Neural progenitor cell (in vitro differentiated cells): ENCODE data around the gene CHAF1B.

Source experiments
- CTCF ChIP-seq: fragments of 200-600 bp; sonication (generic); IDR thresholded peaks from 2 replicates; pipeline ENCODE4 v1.5.1; 2017; ENCODE audit warnings: antibody characterized with exemption, mild to moderate bottlenecking
- EZH2 ChIP-seq: fragments of 200-600 bp; sonication (generic); IDR thresholded peaks from 2 replicates; pipeline ENCODE4 v1.6.1; 2017; ENCODE audit warnings: antibody characterized with exemption, mild to moderate bottlenecking, moderate library complexity
- EZH2phosphoT487 ChIP-seq: fragments of 200-600 bp; sonication (generic); IDR thresholded peaks from 2 replicates; pipeline ENCODE4 v1.6.1; 2017; ENCODE audit warnings: antibody characterized with exemption

GRCh38 chr21:36369064-36369685 lies 16.0 kb upstream of the CHAF1B start:
- no peak for TF ChIP-seq CTCF
- no peak for TF ChIP-seq EZH2
- TF ChIP-seq EZH2phosphoT487: no peak
